Measurements from ENCODE around the gene AUTS2.

The AUTS2 gene

DNA sequence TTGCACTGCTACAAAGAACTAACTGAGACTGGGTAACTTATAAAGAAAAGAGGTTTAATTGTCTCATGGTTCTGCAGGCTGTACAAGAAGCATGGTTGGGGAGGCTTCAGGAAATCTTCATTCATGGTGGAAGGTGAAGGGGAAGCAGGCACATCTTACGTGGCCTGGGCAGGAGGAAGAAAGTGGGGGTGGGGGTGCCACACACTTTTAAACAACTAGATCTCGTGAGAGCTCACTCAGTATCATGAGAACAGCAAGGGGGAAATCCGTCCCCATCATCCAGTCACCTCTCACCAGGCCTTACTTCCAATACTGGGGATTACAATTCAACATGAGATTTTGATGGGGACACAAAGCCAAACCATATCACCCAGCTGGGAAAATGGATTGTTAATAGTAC lies 281.7 kb downstream of the AUTS2 start:
- TF ChIP-seq CTCF (IDR thresholded peaks at IDR 0.05; ENCODE audit: insufficient read depth, low read length, missing control alignments): no peak
- DNase-seq (ENCODE audit: low read depth, low spot score): no peak
- no peak overlapping the region for H3K4me3 ChIP-seq (ENCODE audit: low read depth, low read length)
- CTCF ChIA-PET: no interaction called here
- POLR2A ChIA-PET: no interaction called here

DNA sequence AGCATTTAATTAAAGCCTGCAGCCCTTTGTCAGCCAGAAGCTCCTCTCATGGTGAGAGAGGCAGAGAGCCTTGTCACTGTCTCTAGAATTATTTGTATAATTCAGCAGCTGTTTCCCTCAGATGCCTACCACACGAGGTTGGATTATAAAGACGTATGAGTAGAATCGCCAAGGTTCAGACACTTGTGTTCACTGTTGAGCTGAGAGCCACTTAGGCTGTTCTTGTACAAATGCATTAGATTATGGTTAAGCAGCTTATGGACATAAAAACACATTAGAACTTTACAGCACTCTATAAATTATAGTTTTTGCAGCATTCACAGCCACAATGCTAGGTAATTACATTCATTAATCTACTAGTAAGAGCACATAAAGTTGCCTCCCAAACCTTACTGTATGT lies 282.6 kb downstream of the AUTS2 start:
- ChIA-PET CTCF (no interaction called here), POLR2A (no interaction called here)
- DNase-seq (ENCODE audit: low read depth, low spot score): no peak
- no peak overlapping the region for H3K4me3 ChIP-seq (ENCODE audit: low read depth, low read length)
- no peak for TF ChIP-seq CTCF (IDR thresholded peaks at IDR 0.05; ENCODE audit: insufficient read depth, low read length, missing control alignments)

DNA sequence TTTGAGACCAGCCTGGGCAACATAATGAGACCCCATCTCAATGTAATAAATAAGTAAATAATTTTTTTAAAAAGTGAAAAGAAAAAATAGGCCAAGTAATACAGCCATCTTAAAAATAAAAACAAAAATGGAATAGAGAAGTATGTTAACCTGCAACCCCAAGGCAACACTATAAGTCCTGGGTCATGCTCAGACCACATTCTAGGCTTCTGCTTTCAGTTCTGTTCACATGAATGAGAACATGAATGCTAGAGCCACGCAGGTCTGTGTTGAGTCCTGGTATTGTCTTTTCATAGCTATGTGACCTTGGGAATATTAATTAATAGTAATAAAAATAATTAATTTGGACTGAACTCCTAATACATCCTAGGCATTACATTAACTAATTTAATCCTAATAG lies 284.0 kb downstream of the AUTS2 start:
- CTCF ChIA-PET: no interaction called here
- no peak for DNase-seq (ENCODE audit: low read depth, low spot score)
- no peak overlapping the region for H3K4me3 ChIP-seq (ENCODE audit: low read depth, low read length)
- POLR2A ChIA-PET: no interaction called here
- no peak for TF ChIP-seq CTCF (IDR thresholded peaks at IDR 0.05; ENCODE audit: insufficient read depth, low read length, missing control alignments)

GRCh38 chr7:69883399-69883891 lies 285.2 kb downstream of the AUTS2 start:
- POLR2A ChIA-PET: no interaction called here
- CTCF ChIA-PET: interaction anchor here (0.6 kb wide), 1 partner anchor 58 kb away, joined by 3 read pairs; no protein-coding TSS in a partner anchor
- no peak for DNase-seq (ENCODE audit: low read depth, low spot score)
- H3K4me3 ChIP-seq (ENCODE audit: low read depth, low read length): no peak overlapping the region
- no peak for TF ChIP-seq CTCF (IDR thresholded peaks at IDR 0.05; ENCODE audit: insufficient read depth, low read length, missing control alignments)

- POLR2A ChIA-PET: no interaction called here
- TF ChIP-seq CTCF (IDR thresholded peaks at IDR 0.05; ENCODE audit: insufficient read depth, low read length, missing control alignments): no peak
- no peak for DNase-seq (ENCODE audit: low read depth, low spot score)
- CTCF ChIA-PET: interaction anchor here (0.7 to 1.8 kb wide), 2 partner anchors 46 to 67 kb away, joined by 3 to 4 read pairs; no protein-coding TSS in a partner anchor
- no peak overlapping the region for H3K4me3 ChIP-seq (ENCODE audit: low read depth, low read length)
Observed at GRCh38 chr7:69885431-69885830, 287.2 kb downstream of the AUTS2 start.

- POLR2A ChIA-PET: no interaction called here
- no peak overlapping the region for H3K4me3 ChIP-seq (ENCODE audit: low read depth, low read length)
- TF ChIP-seq CTCF (IDR thresholded peaks at IDR 0.05; ENCODE audit: insufficient read depth, low read length, missing control alignments): no peak
- CTCF ChIA-PET: no interaction called here
- DNase-seq (ENCODE audit: low read depth, low spot score): no peak
Observed at GRCh38 chr7:69889338-69889975, 291.2 kb downstream of the AUTS2 start.
